ENCODE data around the gene GADD45A. TPM values are rescaled to one million over a fixed set of nuclear protein-coding genes. Genes with fewer than 3 reads are reported as not detected.
A peak's percentile ranks its signal among the peaks of the same experiment; 100 is the strongest.

The GADD45A gene
- total and polyA plus RNA-seq, 9 of the 15 experiments (the other 6 are each of a cell fraction or from before 2014, with no cell fraction given): 21.3 to 156 (median 62.1) TPM

DNA sequence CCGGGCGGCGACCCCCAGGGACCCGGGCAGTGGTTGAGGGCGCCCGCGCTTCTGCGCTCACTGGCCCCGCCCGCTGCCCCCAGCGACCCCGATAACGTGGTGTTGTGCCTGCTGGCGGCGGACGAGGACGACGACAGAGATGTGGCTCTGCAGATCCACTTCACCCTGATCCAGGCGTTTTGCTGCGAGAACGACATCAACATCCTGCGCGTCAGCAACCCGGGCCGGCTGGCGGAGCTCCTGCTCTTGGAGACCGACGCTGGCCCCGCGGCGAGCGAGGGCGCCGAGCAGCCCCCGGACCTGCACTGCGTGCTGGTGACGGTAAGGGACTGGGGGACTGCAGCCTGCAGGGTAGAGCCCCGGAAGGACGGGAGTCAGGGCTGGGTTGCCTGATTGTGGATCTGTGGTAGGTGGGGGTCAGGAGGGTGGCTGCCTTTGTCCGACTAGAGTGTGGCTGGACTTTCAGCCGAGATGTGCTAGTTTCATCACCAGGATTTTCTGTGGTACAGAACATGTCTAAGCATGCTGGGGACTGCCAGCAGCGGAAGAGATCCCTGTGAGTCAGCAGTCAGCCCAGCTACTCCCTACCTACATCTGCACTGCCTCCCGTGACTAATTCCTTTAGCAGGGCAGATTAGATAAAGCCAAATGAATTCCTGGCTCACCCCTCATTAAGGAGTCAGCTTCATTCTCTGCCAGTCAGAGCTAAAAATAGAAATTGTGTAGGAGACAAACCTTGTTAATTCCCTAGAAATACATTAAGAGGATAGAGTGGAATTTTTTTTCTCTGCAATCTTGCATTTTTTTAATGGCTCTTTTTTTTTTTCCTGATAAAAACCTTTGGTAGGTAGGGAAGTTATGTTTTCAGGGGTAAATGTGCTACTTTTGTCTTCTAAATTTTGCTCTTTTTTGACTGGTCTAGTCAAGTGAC, 1.5 kb downstream of the GADD45A start (continued):
- TF ChIP-seq SRF (CRISPR knock-in tag; IDR thresholded peaks at IDR 0.05): no peak
- TF ChIP-seq DACH1 (IDR thresholded peaks at IDR 0.05; ENCODE audit: partially characterized antibody): peak; percentile 90
- TF ChIP-seq, protein P1, sequence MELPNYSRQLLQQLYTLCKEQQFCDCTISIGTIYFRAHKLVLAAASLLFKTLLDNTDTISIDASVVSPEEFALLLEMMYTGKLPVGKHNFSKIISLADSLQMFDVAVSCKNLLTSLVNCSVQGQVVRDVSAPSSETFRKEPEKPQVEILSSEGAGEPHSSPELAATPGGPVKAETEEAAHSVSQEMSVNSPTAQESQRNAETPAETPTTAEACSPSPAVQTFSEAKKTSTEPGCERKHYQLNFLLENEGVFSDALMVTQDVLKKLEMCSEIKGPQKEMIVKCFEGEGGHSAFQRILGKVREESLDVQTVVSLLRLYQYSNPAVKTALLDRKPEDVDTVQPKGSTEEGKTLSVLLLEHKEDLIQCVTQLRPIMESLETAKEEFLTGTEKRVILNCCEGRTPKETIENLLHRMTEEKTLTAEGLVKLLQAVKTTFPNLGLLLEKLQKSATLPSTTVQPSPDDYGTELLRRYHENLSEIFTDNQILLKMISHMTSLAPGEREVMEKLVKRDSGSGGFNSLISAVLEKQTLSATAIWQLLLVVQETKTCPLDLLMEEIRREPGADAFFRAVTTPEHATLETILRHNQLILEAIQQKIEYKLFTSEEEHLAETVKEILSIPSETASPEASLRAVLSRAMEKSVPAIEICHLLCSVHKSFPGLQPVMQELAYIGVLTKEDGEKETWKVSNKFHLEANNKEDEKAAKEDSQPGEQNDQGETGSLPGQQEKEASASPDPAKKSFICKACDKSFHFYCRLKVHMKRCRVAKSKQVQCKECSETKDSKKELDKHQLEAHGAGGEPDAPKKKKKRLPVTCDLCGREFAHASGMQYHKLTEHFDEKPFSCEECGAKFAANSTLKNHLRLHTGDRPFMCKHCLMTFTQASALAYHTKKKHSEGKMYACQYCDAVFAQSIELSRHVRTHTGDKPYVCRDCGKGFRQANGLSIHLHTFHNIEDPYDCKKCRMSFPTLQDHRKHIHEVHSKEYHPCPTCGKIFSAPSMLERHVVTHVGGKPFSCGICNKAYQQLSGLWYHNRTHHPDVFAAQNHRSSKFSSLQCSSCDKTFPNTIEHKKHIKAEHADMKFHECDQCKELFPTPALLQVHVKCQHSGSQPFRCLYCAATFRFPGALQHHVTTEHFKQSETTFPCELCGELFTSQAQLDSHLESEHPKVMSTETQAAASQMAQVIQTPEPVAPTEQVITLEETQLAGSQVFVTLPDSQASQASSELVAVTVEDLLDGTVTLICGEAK (IDR thresholded peaks at IDR 0.05): peak; percentile 34; the same call in 1 of the 2 replicates
- TF ChIP-seq, protein P1 (CRISPR knock-in tag; IDR thresholded peaks at IDR 0.05): no peak; the same call in 1 of the 2 replicates
- TF ChIP-seq, protein P2, sequence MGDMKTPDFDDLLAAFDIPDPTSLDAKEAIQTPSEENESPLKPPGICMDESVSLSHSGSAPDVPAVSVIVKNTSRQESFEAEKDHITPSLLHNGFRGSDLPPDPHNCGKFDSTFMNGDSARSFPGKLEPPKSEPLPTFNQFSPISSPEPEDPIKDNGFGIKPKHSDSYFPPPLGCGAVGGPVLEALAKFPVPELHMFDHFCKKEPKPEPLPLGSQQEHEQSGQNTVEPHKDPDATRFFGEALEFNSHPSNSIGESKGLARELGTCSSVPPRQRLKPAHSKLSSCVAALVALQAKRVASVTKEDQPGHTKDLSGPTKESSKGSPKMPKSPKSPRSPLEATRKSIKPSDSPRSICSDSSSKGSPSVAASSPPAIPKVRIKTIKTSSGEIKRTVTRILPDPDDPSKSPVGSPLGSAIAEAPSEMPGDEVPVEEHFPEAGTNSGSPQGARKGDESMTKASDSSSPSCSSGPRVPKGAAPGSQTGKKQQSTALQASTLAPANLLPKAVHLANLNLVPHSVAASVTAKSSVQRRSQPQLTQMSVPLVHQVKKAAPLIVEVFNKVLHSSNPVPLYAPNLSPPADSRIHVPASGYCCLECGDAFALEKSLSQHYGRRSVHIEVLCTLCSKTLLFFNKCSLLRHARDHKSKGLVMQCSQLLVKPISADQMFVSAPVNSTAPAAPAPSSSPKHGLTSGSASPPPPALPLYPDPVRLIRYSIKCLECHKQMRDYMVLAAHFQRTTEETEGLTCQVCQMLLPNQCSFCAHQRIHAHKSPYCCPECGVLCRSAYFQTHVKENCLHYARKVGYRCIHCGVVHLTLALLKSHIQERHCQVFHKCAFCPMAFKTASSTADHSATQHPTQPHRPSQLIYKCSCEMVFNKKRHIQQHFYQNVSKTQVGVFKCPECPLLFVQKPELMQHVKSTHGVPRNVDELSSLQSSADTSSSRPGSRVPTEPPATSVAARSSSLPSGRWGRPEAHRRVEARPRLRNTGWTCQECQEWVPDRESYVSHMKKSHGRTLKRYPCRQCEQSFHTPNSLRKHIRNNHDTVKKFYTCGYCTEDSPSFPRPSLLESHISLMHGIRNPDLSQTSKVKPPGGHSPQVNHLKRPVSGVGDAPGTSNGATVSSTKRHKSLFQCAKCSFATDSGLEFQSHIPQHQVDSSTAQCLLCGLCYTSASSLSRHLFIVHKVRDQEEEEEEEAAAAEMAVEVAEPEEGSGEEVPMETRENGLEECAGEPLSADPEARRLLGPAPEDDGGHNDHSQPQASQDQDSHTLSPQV (IDR thresholded peaks at IDR 0.05): peak; percentile 69; the same call in 1 of the 2 replicates
- no peak for TF ChIP-seq HDAC8 (tag; IDR thresholded peaks at IDR 0.05)
- no peak for TF ChIP-seq DDX20 (tag; IDR thresholded peaks at IDR 0.05; ENCODE audit: low read depth)
- no peak for TF ChIP-seq ZNF696 (CRISPR knock-in tag; conservative IDR thresholded peaks at IDR 0.05)
- no peak; the same call in none of the 2 replicates for TF ChIP-seq BRD4 (IDR thresholded peaks at IDR 0.05)
